ENCODE measurements around the gene MAST4.

Gene MAST4

GRCh38 chr5:67160272-67160671, 564.1 kb downstream of the MAST4 start:
- TF ChIP-seq POLR2A (IDR thresholded peaks at IDR 0.05; ENCODE audit: low read depth, low read length) (no peak), POU2F2 (IDR thresholded peaks at IDR 0.05; ENCODE audit: low read depth, low read length) (no peak), POLR2AphosphoS5 (IDR thresholded peaks at IDR 0.05; ENCODE audit: low read depth, low read length) (no peak), TAF1 (IDR thresholded peaks at IDR 0.05; ENCODE audit: low read depth, low read length) (no peak), PAX5 (IDR thresholded peaks at IDR 0.05; ENCODE audit: insufficient read depth, low read length, severe bottlenecking) (no peak), SPI1 (IDR thresholded peaks at IDR 0.05; ENCODE audit: low read depth, low read length) (no peak)
- no peak for DNase-seq (ENCODE audit: insufficient read length, low spot score)
- FAIRE-seq, result no peak

GRCh38 chr5:67160985-67161384, 564.8 kb downstream of the MAST4 start:
- FAIRE-seq (no peak), DNase-seq (ENCODE audit: insufficient read length, low spot score) (no peak)
- TF ChIP-seq POU2F2 (IDR thresholded peaks at IDR 0.05; ENCODE audit: low read depth, low read length) (no peak), POLR2A (IDR thresholded peaks at IDR 0.05; ENCODE audit: low read depth, low read length) (no peak), SPI1 (IDR thresholded peaks at IDR 0.05; ENCODE audit: low read depth, low read length) (no peak), PAX5 (IDR thresholded peaks at IDR 0.05; ENCODE audit: insufficient read depth, low read length, severe bottlenecking) (no peak), TAF1 (IDR thresholded peaks at IDR 0.05; ENCODE audit: low read depth, low read length) (no peak), POLR2AphosphoS5 (IDR thresholded peaks at IDR 0.05; ENCODE audit: low read depth, low read length) (no peak)

- no peak for TF ChIP-seq SPI1 (IDR thresholded peaks at IDR 0.05; ENCODE audit: low read depth, low read length)
- no peak for TF ChIP-seq PAX5 (IDR thresholded peaks at IDR 0.05; ENCODE audit: insufficient read depth, low read length, severe bottlenecking)
- no peak for TF ChIP-seq TAF1 (IDR thresholded peaks at IDR 0.05; ENCODE audit: low read depth, low read length)
- no peak for TF ChIP-seq POLR2A (IDR thresholded peaks at IDR 0.05; ENCODE audit: low read depth, low read length)
- no peak for TF ChIP-seq POU2F2 (IDR thresholded peaks at IDR 0.05; ENCODE audit: low read depth, low read length)
- TF ChIP-seq POLR2AphosphoS5 (IDR thresholded peaks at IDR 0.05; ENCODE audit: low read depth, low read length), result no peak
- DNase-seq (ENCODE audit: insufficient read length, low spot score) (no peak), FAIRE-seq (no peak)
Measured at GRCh38 chr5:67161767-67162166, 565.6 kb downstream of the MAST4 start.

GRCh38 chr5:67163231-67163756, 567.1 kb downstream of the MAST4 start:
- TF ChIP-seq TAF1 (IDR thresholded peaks at IDR 0.05; ENCODE audit: low read depth, low read length), result no peak
- no peak for TF ChIP-seq POU2F2 (IDR thresholded peaks at IDR 0.05; ENCODE audit: low read depth, low read length)
- no peak for TF ChIP-seq PAX5 (IDR thresholded peaks at IDR 0.05; ENCODE audit: insufficient read depth, low read length, severe bottlenecking)
- no peak for TF ChIP-seq SPI1 (IDR thresholded peaks at IDR 0.05; ENCODE audit: low read depth, low read length)
- no peak for TF ChIP-seq POLR2A (IDR thresholded peaks at IDR 0.05; ENCODE audit: low read depth, low read length)
- no peak for TF ChIP-seq POLR2AphosphoS5 (IDR thresholded peaks at IDR 0.05; ENCODE audit: low read depth, low read length)
- no peak for FAIRE-seq
- no peak for DNase-seq (ENCODE audit: insufficient read length, low spot score)

- DNase-seq (ENCODE audit: insufficient read length, low spot score) (no peak), FAIRE-seq (no peak)
- TF ChIP-seq POLR2AphosphoS5 (IDR thresholded peaks at IDR 0.05; ENCODE audit: low read depth, low read length), result no peak
- no peak for TF ChIP-seq SPI1 (IDR thresholded peaks at IDR 0.05; ENCODE audit: low read depth, low read length)
- TF ChIP-seq POU2F2 (IDR thresholded peaks at IDR 0.05; ENCODE audit: low read depth, low read length), result no peak
- no peak for TF ChIP-seq PAX5 (IDR thresholded peaks at IDR 0.05; ENCODE audit: insufficient read depth, low read length, severe bottlenecking)
- TF ChIP-seq TAF1 (IDR thresholded peaks at IDR 0.05; ENCODE audit: low read depth, low read length), result no peak
Measured at GRCh38 chr5:67163863-67164595, 567.8 kb downstream of the MAST4 start.

GRCh38 chr5:67164856-67165525, 568.8 kb downstream of the MAST4 start:
- TF ChIP-seq PAX5 (IDR thresholded peaks at IDR 0.05; ENCODE audit: insufficient read depth, low read length, severe bottlenecking) (no peak), POLR2AphosphoS5 (IDR thresholded peaks at IDR 0.05; ENCODE audit: low read depth, low read length) (no peak), TAF1 (IDR thresholded peaks at IDR 0.05; ENCODE audit: low read depth, low read length) (no peak)
- no peak for FAIRE-seq

GRCh38 chr5:67165526-67166459, 569.6 kb downstream of the MAST4 start:
- FAIRE-seq (peak; percentile 92), DNase-seq (ENCODE audit: insufficient read length, low spot score) (peak; percentile 77)
- TF ChIP-seq SPI1 (IDR thresholded peaks at IDR 0.05; ENCODE audit: low read depth, low read length), result peak; percentile 36; the same call in 1 of the 2 replicates
- peak; percentile 35; the same call in 1 of the 2 replicates for TF ChIP-seq POU2F2 (IDR thresholded peaks at IDR 0.05; ENCODE audit: low read depth, low read length)
- TF ChIP-seq PAX5 (IDR thresholded peaks at IDR 0.05; ENCODE audit: insufficient read depth, low read length, severe bottlenecking), result no peak
- TF ChIP-seq POLR2AphosphoS5 (IDR thresholded peaks at IDR 0.05; ENCODE audit: low read depth, low read length), result no peak
- TF ChIP-seq TAF1 (IDR thresholded peaks at IDR 0.05; ENCODE audit: low read depth, low read length), result 0 out of 2 replicates have a peak, but pooled peaks have one; percentile 11
- 0 out of 2 replicates have a peak, but pooled peaks have one; percentile 26 for TF ChIP-seq POLR2A (IDR thresholded peaks at IDR 0.05; ENCODE audit: low read depth, low read length)

More at GRCh38 chr5:67164856-67165525, 568.8 kb downstream of the MAST4 start:
- DNase-seq (ENCODE audit: insufficient read length, low spot score), result no peak

- DNase-seq (ENCODE audit: insufficient read length, low spot score) (peak; percentile 60), FAIRE-seq (peak; percentile 72)
- TF ChIP-seq SPI1 (IDR thresholded peaks at IDR 0.05; ENCODE audit: low read depth, low read length) (no peak), PAX5 (IDR thresholded peaks at IDR 0.05; ENCODE audit: insufficient read depth, low read length, severe bottlenecking) (no peak), POLR2AphosphoS5 (IDR thresholded peaks at IDR 0.05; ENCODE audit: low read depth, low read length) (no peak), TAF1 (IDR thresholded peaks at IDR 0.05; ENCODE audit: low read depth, low read length) (no peak), POLR2A (IDR thresholded peaks at IDR 0.05; ENCODE audit: low read depth, low read length) (no peak), POU2F2 (IDR thresholded peaks at IDR 0.05; ENCODE audit: low read depth, low read length) (no peak)
Measured at GRCh38 chr5:67166460-67167285, 570.5 kb downstream of the MAST4 start.

All from GM12891 (cell line).